NCI-H748 (cell line): Measurements from ENCODE around the gene RIPK1.

Experiments
- DNase-seq: peaks from one replicate; lab custom pipeline; 2025; ENCODE audit not compliant: unreplicated experiment; lab: John Stamatoyannopoulos, UW

The RIPK1 gene

GRCh38 chr6:3159805-3160781, 91.8 kb downstream of the RIPK1 start:
- peak; percentile 91 for DNase-seq

DNA sequence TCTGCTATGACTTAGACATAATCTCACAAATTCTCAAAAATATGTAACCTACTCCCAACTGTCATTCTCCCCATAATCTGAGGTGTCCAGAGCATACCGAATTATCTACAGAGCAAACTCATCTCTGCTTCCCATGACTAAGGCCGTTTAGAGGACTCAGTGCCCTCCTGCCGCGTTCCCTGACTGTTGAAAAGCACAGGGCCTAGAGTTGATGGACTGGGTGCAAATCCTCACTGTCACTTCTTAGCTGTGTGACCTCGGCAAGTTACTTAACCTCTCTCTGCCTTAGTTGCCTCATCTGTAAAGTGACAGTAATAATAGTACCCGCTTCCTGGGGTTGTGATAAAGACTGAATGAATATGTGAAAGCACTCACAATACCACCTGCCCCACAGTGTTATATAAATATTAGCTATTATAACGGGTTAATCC, 93.8 kb downstream of the RIPK1 start:
- no peak for DNase-seq

DNA sequence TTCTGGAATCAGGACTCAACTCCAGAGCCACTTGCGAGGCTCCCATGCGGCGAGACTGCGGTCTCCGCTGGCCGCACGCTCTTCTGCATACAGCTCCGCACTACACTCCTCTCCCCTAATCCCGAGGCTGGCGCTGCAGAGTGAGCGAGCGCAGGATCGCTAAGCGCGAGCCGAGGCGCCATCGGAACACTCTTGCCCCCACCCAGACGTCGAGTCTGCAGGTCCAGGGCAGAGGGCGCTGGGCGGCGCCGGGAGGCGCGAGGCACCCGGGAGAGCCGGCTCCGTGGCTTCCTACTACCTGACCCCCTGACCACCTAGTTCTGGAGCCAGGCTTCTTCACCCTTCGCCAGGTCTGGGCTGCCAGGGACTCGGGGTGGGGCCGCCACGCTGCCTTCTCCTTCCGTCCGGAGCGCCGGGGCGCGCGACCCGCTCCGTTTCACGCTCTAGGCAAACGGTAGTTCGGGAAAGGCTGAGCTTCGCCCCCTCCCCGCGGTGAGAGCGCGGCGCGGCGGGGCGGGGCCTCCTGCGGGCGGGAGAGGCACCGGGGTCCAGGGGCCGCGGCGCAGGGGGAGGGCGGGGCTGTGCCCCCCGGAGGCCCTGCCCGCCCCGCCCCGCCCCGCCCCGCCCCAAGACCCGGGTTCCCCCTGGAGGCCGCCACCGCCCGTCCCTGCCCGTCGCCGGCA, 94.4 kb downstream of the RIPK1 start:
- DNase-seq: peak; percentile 94

- DNase-seq: no peak
These were observed 94.9 kb downstream of the RIPK1 start for GRCh38 chr6:3163248-3163594.

- DNase-seq: no peak
These were observed 96.1 kb downstream of the RIPK1 start for GRCh38 chr6:3164388-3164787.
